H1 (cell line): ENCODE data around the gene OR4E2. TPM values are rescaled to one million over a fixed set of nuclear protein-coding genes. Genes with fewer than 3 reads are reported as not detected.

Source experiments
- CTCF ChIA-PET: fragments of 300-600 bp; sonication (Branson Sonifier 250); formaldehyde crosslinking; loops from one replicate; lab custom pipeline; 2021; ENCODE audit not compliant: partially characterized antibody; lab: Charles Lee
- POLR2A ChIA-PET: fragments of 300-600 bp; sonication (Branson Sonifier 250); formaldehyde crosslinking; loops from one replicate; lab custom pipeline; 2021; ENCODE audit warnings: inconsistent platforms; ENCODE audit not compliant: partially characterized antibody; lab: Charles Lee
- DNase-seq, 2 experiments: peaks; one replicate each; pipeline versions ENCODE4 v3.0.0 to v3.0.0-alpha.2; 2010 to 2022; ENCODE audit warnings: low spot score in 2 of 2, low read depth in 1 of 2, mixed read lengths in 1 of 2
- FAIRE-seq: peaks from 2 replicates; lab custom pipeline; 2011; peaks lifted over from hg19 to GRCh38; lab: Jason Lieb, UNC
- H2AFZ ChIP-seq: 2 replicates; pipeline ENCODE4 v1.8.1; 2012; ENCODE audit warnings: low read length, inconsistent platforms
- H2AK5ac ChIP-seq: 2 replicates; pipeline ENCODE4 v1.6.1; 2013; ENCODE audit warnings: low read depth, low read length
- H2BK120ac ChIP-seq: replicated peaks from 2 replicates; pipeline ENCODE3; 2013; ENCODE audit warnings: low read depth, low read length, inconsistent platforms
- H2BK12ac ChIP-seq: 2 replicates; pipeline ENCODE4 v1.6.1; 2013; ENCODE audit warnings: low read depth, low read length
- H2BK15ac ChIP-seq: 2 replicates; pipeline ENCODE4 v1.6.1; 2013; ENCODE audit warnings: low read length
- H2BK20ac ChIP-seq: 2 replicates; pipeline ENCODE4 v1.6.1; 2013; ENCODE audit warnings: low read length
- H2BK5ac ChIP-seq: 2 replicates; pipeline ENCODE4 v1.6.1; 2013; ENCODE audit warnings: low read depth, low read length
- H3K14ac ChIP-seq: 2 replicates; pipeline ENCODE4 v1.6.1; 2013; ENCODE audit warnings: inconsistent platforms; ENCODE audit not compliant: insufficient read length
- H3K18ac ChIP-seq: 2 replicates; pipeline ENCODE4 v1.6.1; 2013; ENCODE audit warnings: low read length; ENCODE audit errors: extremely low read depth
- H3K23ac ChIP-seq: 2 replicates; pipeline ENCODE4 v1.6.1; 2013; ENCODE audit warnings: inconsistent platforms; ENCODE audit not compliant: insufficient read length
- H3K23me2 ChIP-seq: 2 replicates; pipeline ENCODE4 v1.6.1; 2013; ENCODE audit warnings: low read depth, low read length
- H3K27ac ChIP-seq: 2 replicates; pipeline ENCODE4 v1.6.1; 2011; ENCODE audit warnings: low read depth, low read length, inconsistent platforms
- H3K27me3 ChIP-seq, 4 experiments: replicated peaks in 1 of 4; 1 replicate in 1 of 4; 2 replicates in 3 of 4; pipeline versions ENCODE4 v1.6.1 to v1.8.1; 2011 to 2013; ENCODE audit warnings: low read length in 3 of 4, mild to moderate bottlenecking in 3 of 4, inconsistent platforms in 2 of 4, mixed read lengths in 2 of 4, moderate library complexity in 1 of 4; ENCODE audit not compliant: control insufficient read depth in 3 of 4, insufficient read depth in 3 of 4; ENCODE audit errors: extremely low read depth in 1 of 4
- H3K36me3 ChIP-seq, 4 experiments: 2 replicates each; pipeline versions ENCODE4 v1.6.1 to v1.8.1; 2011 to 2013; ENCODE audit warnings: mild to moderate bottlenecking in 4 of 4, low read length in 3 of 4, moderate library complexity in 2 of 4, control low read depth in 1 of 4, inconsistent platforms in 1 of 4; ENCODE audit not compliant: insufficient read depth in 4 of 4, control insufficient read depth in 2 of 4
- H3K4ac ChIP-seq: replicated peaks from 2 replicates; pipeline ENCODE3; 2013; ENCODE audit warnings: low read length, low read depth, mixed read lengths, inconsistent platforms; ENCODE audit not compliant: insufficient read length
- H3K4me1 ChIP-seq, 4 experiments: replicated peaks in 1 of 4; 1 replicate in 1 of 4; 2 replicates in 3 of 4; pipeline versions ENCODE4 v1.6.1 to v1.8.1; 2011 to 2013; ENCODE audit warnings: low read length in 3 of 4, inconsistent platforms in 2 of 4, mixed read lengths in 1 of 4; ENCODE audit not compliant: insufficient read depth in 4 of 4, control insufficient read depth in 3 of 4
- H3K4me2 ChIP-seq, 2 experiments: 2 replicates each; pipeline versions ENCODE4 v1.6.1 to v1.8.1; 2011 to 2013; ENCODE audit warnings: low read depth in 2 of 2, low read length in 2 of 2, control low read depth in 1 of 2, inconsistent platforms in 1 of 2, mild to moderate bottlenecking in 1 of 2; ENCODE audit not compliant: insufficient read depth in 1 of 2
- H3K4me3 ChIP-seq, 4 experiments: fragments of 200-600, 300-600 bp in 1 of 4; sonication (generic), shearing (Covaris generic), sonication (Bioruptor Twin) in 1 of 4; 2 replicates each; pipeline versions ENCODE4 v1.5.1 to v1.8.1; 2011 to 2016; ENCODE audit warnings: low read length in 4 of 4, low read depth in 3 of 4, control low read depth in 2 of 4, inconsistent platforms in 2 of 4, mild to moderate bottlenecking in 2 of 4, mixed read lengths in 1 of 4, moderate library complexity in 1 of 4; ENCODE audit not compliant: insufficient read depth in 2 of 4; ENCODE audit errors: extremely low read depth in 1 of 4
- H3K56ac ChIP-seq: replicated peaks from 2 replicates; pipeline ENCODE3; 2013; ENCODE audit warnings: low read depth, mild to moderate bottlenecking, mixed read lengths, low read length, inconsistent platforms; ENCODE audit not compliant: insufficient read length
- H3K79me1 ChIP-seq: 2 replicates; pipeline ENCODE4 v1.6.1; 2013; ENCODE audit warnings: low read depth, low read length, control low read depth
- H3K79me2 ChIP-seq, 2 experiments: 2 replicates each; pipeline versions ENCODE4 v1.6.1 to v1.8.1; 2012 to 2013; ENCODE audit warnings: low read length in 2 of 2, mild to moderate bottlenecking in 2 of 2, inconsistent platforms in 1 of 2; ENCODE audit not compliant: insufficient read depth in 2 of 2, control insufficient read depth in 1 of 2
- H3K9ac ChIP-seq, 4 experiments: replicated peaks in 1 of 4; 1 replicate in 1 of 4; 2 replicates in 3 of 4; pipeline versions ENCODE4 v1.6.1 to v1.8.1; 2011 to 2013; ENCODE audit warnings: low read depth in 3 of 4, low read length in 3 of 4, control low read depth in 2 of 4, mild to moderate bottlenecking in 2 of 4, moderate library complexity in 2 of 4, inconsistent platforms in 1 of 4; ENCODE audit errors: extremely low read depth in 1 of 4
- H3K9me3 ChIP-seq, 2 experiments: 2 replicates each; pipeline versions ENCODE4 v1.6.1 to v1.8.1; 2012 to 2013; ENCODE audit warnings: mild to moderate bottlenecking in 2 of 2, moderate library complexity in 2 of 2, control low read depth in 1 of 2, inconsistent platforms in 1 of 2, low read depth in 1 of 2, low read length in 1 of 2, mixed read lengths in 1 of 2; ENCODE audit not compliant: insufficient read depth in 2 of 2
- H4K20me1 ChIP-seq, 2 experiments: replicated peaks in 1 of 2; 2 replicates each; pipeline versions ENCODE3 to v1.8.1; 2011 to 2013; ENCODE audit warnings: inconsistent platforms in 2 of 2, low read length in 2 of 2, mild to moderate bottlenecking in 1 of 2; ENCODE audit not compliant: insufficient read depth in 2 of 2, control insufficient read depth in 1 of 2
- H4K5ac ChIP-seq: 2 replicates; pipeline ENCODE4 v1.6.1; 2013; ENCODE audit warnings: low read length, low read depth, mixed read lengths, inconsistent platforms; ENCODE audit not compliant: insufficient read length
- H4K8ac ChIP-seq: 2 replicates; pipeline ENCODE4 v1.8.0; 2013; ENCODE audit warnings: mild to moderate bottlenecking, moderate library complexity, low read length, inconsistent platforms; ENCODE audit not compliant: insufficient read depth; ENCODE audit errors: extremely low read depth
- H4K91ac ChIP-seq: replicated peaks from 2 replicates; pipeline ENCODE3; 2013; ENCODE audit warnings: low read length, mixed read lengths, inconsistent platforms; ENCODE audit not compliant: insufficient read length
- BACH1 ChIP-seq: IDR thresholded peaks from 2 replicates; pipeline ENCODE4 v1.6.1; 2012; ENCODE audit warnings: low read length, improper control_type of control experiment
- BCL11A ChIP-seq, 2 experiments: IDR thresholded peaks; one replicate each; pipeline ENCODE4 v1.6.1; 2011; ENCODE audit warnings: low read depth in 2 of 2, low read length in 2 of 2, mild to moderate bottlenecking in 2 of 2
- CBX8 ChIP-seq: fragments of 300-800, 300-1000 bp; sonication (generic); IDR thresholded peaks from 2 replicates; pipeline ENCODE4 v1.7.1; 2016; ENCODE audit warnings: low read depth, low read length, borderline replicate concordance
- CHD1 ChIP-seq: IDR thresholded peaks from 2 replicates; pipeline ENCODE4 v1.6.1; 2012; ENCODE audit warnings: low read depth, low read length, improper control_type of control experiment
- CTBP2 ChIP-seq: IDR thresholded peaks from 2 replicates; pipeline ENCODE4 v1.7.0; 2011; ENCODE audit warnings: borderline replicate concordance, mild to moderate bottlenecking, moderate library complexity, mixed read lengths, low read length; ENCODE audit not compliant: insufficient read depth, insufficient read length
- E2F6 ChIP-seq: IDR thresholded peaks from 2 replicates; pipeline ENCODE4 v1.6.1; 2012; ENCODE audit warnings: inconsistent platforms
- HDAC6 ChIP-seq: IDR thresholded peaks from one replicate; pipeline ENCODE4 v1.7.1; 2012; ENCODE audit warnings: low read depth, mild to moderate bottlenecking, inconsistent platforms, low read length, moderate library complexity
- JUND ChIP-seq: IDR thresholded peaks from 2 replicates; pipeline ENCODE4 v1.6.1; 2011; ENCODE audit warnings: mild to moderate bottlenecking, improper control_type of control experiment, low read length
- NRF1 ChIP-seq: IDR thresholded peaks from 2 replicates; pipeline ENCODE4 v1.6.1; 2011; ENCODE audit warnings: mild to moderate bottlenecking, low read depth, low read length, improper control_type of control experiment
- POLR2A ChIP-seq, 2 experiments: IDR thresholded peaks; 1 replicate in 1 of 2; 2 replicates in 1 of 2; pipeline ENCODE4 v1.6.1; 2011; ENCODE audit warnings: low read depth in 2 of 2, low read length in 2 of 2, mild to moderate bottlenecking in 2 of 2; ENCODE audit errors: control extremely low read depth in 1 of 2
- POLR2AphosphoS5 ChIP-seq: IDR thresholded peaks from 2 replicates; pipeline ENCODE4 v1.6.1; 2011; ENCODE audit warnings: low read depth, low read length
- SIX5 ChIP-seq: IDR thresholded peaks from 2 replicates; pipeline ENCODE4 v1.6.1; 2011; ENCODE audit warnings: mild to moderate bottlenecking, low read depth, low read length
- SP4 ChIP-seq: IDR thresholded peaks from 2 replicates; pipeline ENCODE4 v1.6.1; 2012; ENCODE audit warnings: low read length, inconsistent platforms
- SUZ12 ChIP-seq: fragments of 200-600 bp; sonication (generic); IDR thresholded peaks from 2 replicates; pipeline ENCODE4 v1.6.1; 2012; ENCODE audit warnings: mild to moderate bottlenecking, inconsistent platforms, low read length, moderate library complexity, mixed read lengths
- WGBS, 2 experiments: shearing (Covaris generic) in 1 of 2; methylation state at CpG; one replicate each; pipeline versions ENCODE4 v1.1.6 to v1.1.7; 2013 to 2015; ENCODE audit warnings: low lambda C conversion rate in 2 of 2, mixed read lengths in 2 of 2, inconsistent platforms in 1 of 2, low coverage in 1 of 2, missing lambda C conversion rate in 1 of 2; ENCODE audit not compliant: insufficient replicate concordance in 2 of 2, insufficient coverage in 1 of 2, insufficient read length in 1 of 2; ENCODE audit errors: extremely low coverage in 1 of 2, missing lambda C conversion rate in 1 of 2; 5-methylcytosine and 5-hydroxymethylcytosine counted together
- polyA plus RNA-seq, 7 experiments: library from polyadenylated mRNA; depleted of rRNA in 3 of 7; stranded (reverse) in 5 of 7; unstranded in 2 of 7; fragments of >200 nt in 5 of 7; fragments of 200-250 nt in 2 of 7; gene quantifications; 1 replicate in 5 of 7; 2 replicates in 1 of 7; 4 replicates in 1 of 7; pipeline versions ENCODE4 v1.2.1 to v1.2.3, GENCODE V29; 2011 to 2013; ENCODE audit warnings: missing spikeins in 2 of 7, mixed read lengths in 2 of 7
- total RNA-seq: library from RNA; stranded (reverse); fragmentation: NEBNext Ultra II Directional; extraction: Animal tissue kit (Norgen Biotek cat#: 25700); gene quantifications from 2 replicates; pipeline ENCODE4 v1.2.1, GENCODE V29; 2021

Gene OR4E2
- total and polyA plus RNA-seq, 2 of the 8 experiments (the other 6 are each of a cell fraction or from before 2014, with no cell fraction given) = not detected

- H3K4ac ChIP-seq = no peak overlapping the region
- no peak overlapping the region for H3K27ac ChIP-seq
- no peak overlapping the region for H3K4me2 ChIP-seq
- H4K91ac ChIP-seq = no peak overlapping the region
- H4K5ac ChIP-seq = no peak overlapping the region
- no peaks in the 10 kb centered on the region for H4K20me1 ChIP-seq
- H3K4me3 ChIP-seq = no peak overlapping the region
- H3K27me3 ChIP-seq = no peaks in the 10 kb centered on the region
- WGBS, 2 experiments = 90% methylated on average over 7 of the region's 8 CpGs; no CpG with 5 or more reads in 1 of the 2 experiments
- H3K36me3 ChIP-seq = no peaks in the 10 kb centered on the region
- FAIRE-seq (no peak), DNase-seq (no peak)
- no peak overlapping the region for H2BK120ac ChIP-seq
- H2BK12ac ChIP-seq = no peak overlapping the region
- peaks cover 0 to 4% (median 2%) of the 10 kb centered on the region in 4 experiments; a peak in 1 of 7 replicates for H3K4me1 ChIP-seq
- H3K18ac ChIP-seq = peak overlapping the region; percentile 5
- no peak overlapping the region for H3K56ac ChIP-seq
- H3K79me1 ChIP-seq = no peaks in the 10 kb centered on the region
- H2AFZ ChIP-seq = peak overlapping the region; percentile 99
- H2BK5ac ChIP-seq = peak overlapping the region; percentile 26; the same call in 1 of the 2 replicates
- no peaks in the 10 kb centered on the region for H3K79me2 ChIP-seq
- no peak overlapping the region for H3K9ac ChIP-seq
- no peak overlapping the region for H2AK5ac ChIP-seq
- H2BK20ac ChIP-seq = no peak overlapping the region
- CTCF ChIA-PET = interaction anchor here (1.0 to 1.5 kb wide), 5 partner anchors 9 to 188 kb away, joined by 3 to 4 read pairs (median 4); no protein-coding TSS in a partner anchor
- no peaks in the 10 kb centered on the region for H3K9me3 ChIP-seq
- H3K14ac ChIP-seq = no peak overlapping the region
- no peak overlapping the region for H3K23ac ChIP-seq
- H4K8ac ChIP-seq = no peak overlapping the region
- no peak overlapping the region for H2BK15ac ChIP-seq
- H3K23me2 ChIP-seq = no peaks in the 10 kb centered on the region
- POLR2A ChIA-PET = interaction anchor here (1.1 to 1.3 kb wide), 3 partner anchors 16 to 163 kb away, joined by 3 to 4 read pairs (median 3); no protein-coding TSS in a partner anchor
- TF ChIP-seq SIX5 = no peak
- TF ChIP-seq CHD1 = no peak
- no peak for TF ChIP-seq SP4
- TF ChIP-seq E2F6 = no peak
- no peak for TF ChIP-seq POLR2A (IDR thresholded peaks at IDR 0.05; ENCODE audit: control extremely low read depth in 1 of 2, low read depth in 2 of 2, low read length in 2 of 2)
- no peak for TF ChIP-seq SUZ12
- TF ChIP-seq JUND = no peak
- no peak for TF ChIP-seq NRF1
- TF ChIP-seq CBX8 = no peak
- TF ChIP-seq HDAC6 = no peak
- no peak for TF ChIP-seq CTBP2
- no peak for TF ChIP-seq POLR2AphosphoS5
- no peak for TF ChIP-seq BACH1
- TF ChIP-seq BCL11A (IDR thresholded peaks at IDR 0.05; ENCODE audit: low read depth in 2 of 2, low read length in 2 of 2) = no peak
Observed at GRCh38 chr14:21617614-21618013, 36.0 kb upstream of the OR4E2 start.
